Naive thymus-derived CD8-positive, alpha-beta T cell (primary cell): ENCODE measurements around the gene MAP1LC3B2. TPM values are rescaled to one million over a fixed set of nuclear protein-coding genes. Genes with fewer than 3 reads are reported as not detected.

ENCODE experiments used
- ATAC-seq, 2 donors: fragments of 150-1000 bp; cut with Tn5 transposase in 1 of 2; sonication (Bioruptor Pico), chemical (Tn5 transposase) in 1 of 2; 1 replicate in 1 of 2; 2 replicates in 1 of 2; pipeline ENCODE4 v1.10.0; 2021; ENCODE audit warnings: mild to moderate bottlenecking in 2 of 2, moderate library complexity in 2 of 2
- POLR2A ChIA-PET: fragments of 350-600 bp; sonication (Branson Sonifier 250); formaldehyde crosslinking; loops from one replicate; lab custom pipeline; 2021; ENCODE audit warnings: antibody characterized with exemption; lab: Charles Lee
- DNase-seq, 10 donors: peaks; one replicate each; pipeline versions ENCODE4 v3.0.0 to v3.0.0-alpha.2; 2020 to 2022
- H3K27ac Mint-ChIP-seq, 10 donors: one replicate each; pipeline ENCODE4 v1.8.0; 2020 to 2022; ENCODE audit warnings: mild to moderate bottlenecking in 10 of 10, mixed read lengths in 10 of 10, moderate library complexity in 4 of 10, inconsistent platforms in 1 of 10
- H3K27me3 Mint-ChIP-seq, 5 donors: one replicate each; pipeline ENCODE4 v1.8.0; 2021 to 2022; ENCODE audit warnings: mixed read lengths in 5 of 5
- H3K36me3 Mint-ChIP-seq, 3 donors: one replicate each; pipeline ENCODE4 v1.8.0; 2020 to 2022; ENCODE audit warnings: mixed read lengths in 3 of 3, mild to moderate bottlenecking in 2 of 3, inconsistent platforms in 1 of 3
- H3K4me1 Mint-ChIP-seq, 4 donors: one replicate each; pipeline ENCODE4 v1.8.0; 2021 to 2022; ENCODE audit warnings: mixed read lengths in 4 of 4
- H3K4me3 Mint-ChIP-seq, 10 donors: one replicate each; pipeline ENCODE4 v1.8.0; 2020 to 2022; ENCODE audit warnings: mild to moderate bottlenecking in 10 of 10, mixed read lengths in 10 of 10, moderate library complexity in 6 of 10, inconsistent platforms in 1 of 10
- H3K9me3 Mint-ChIP-seq, 9 donors: one replicate each; pipeline ENCODE4 v1.8.0; 2020 to 2022; ENCODE audit warnings: mixed read lengths in 9 of 9, mild to moderate bottlenecking in 3 of 9, inconsistent platforms in 1 of 9, moderate library complexity in 1 of 9
- polyA plus RNA-seq, 3 donors: library from polyadenylated mRNA; unstranded; fragments of 300-500 nt; fragmentation: Illumina TruSeq; gene quantifications; one replicate each; pipeline ENCODE4 v1.2.3, GENCODE V29; 2021
- total RNA-seq, 8 experiments: library from RNA in 2 of 8; stranded (reverse) in 2 of 8; gene quantifications; one replicate each; pipeline ENCODE4 v1.2.3 and lab custom pipeline; 2021 to 2026

MAP1LC3B2 gene
- total and polyA plus RNA-seq, 5 experiments from 2014 or later: 1.1 to 10.3 (median 5.4) TPM

DNA sequence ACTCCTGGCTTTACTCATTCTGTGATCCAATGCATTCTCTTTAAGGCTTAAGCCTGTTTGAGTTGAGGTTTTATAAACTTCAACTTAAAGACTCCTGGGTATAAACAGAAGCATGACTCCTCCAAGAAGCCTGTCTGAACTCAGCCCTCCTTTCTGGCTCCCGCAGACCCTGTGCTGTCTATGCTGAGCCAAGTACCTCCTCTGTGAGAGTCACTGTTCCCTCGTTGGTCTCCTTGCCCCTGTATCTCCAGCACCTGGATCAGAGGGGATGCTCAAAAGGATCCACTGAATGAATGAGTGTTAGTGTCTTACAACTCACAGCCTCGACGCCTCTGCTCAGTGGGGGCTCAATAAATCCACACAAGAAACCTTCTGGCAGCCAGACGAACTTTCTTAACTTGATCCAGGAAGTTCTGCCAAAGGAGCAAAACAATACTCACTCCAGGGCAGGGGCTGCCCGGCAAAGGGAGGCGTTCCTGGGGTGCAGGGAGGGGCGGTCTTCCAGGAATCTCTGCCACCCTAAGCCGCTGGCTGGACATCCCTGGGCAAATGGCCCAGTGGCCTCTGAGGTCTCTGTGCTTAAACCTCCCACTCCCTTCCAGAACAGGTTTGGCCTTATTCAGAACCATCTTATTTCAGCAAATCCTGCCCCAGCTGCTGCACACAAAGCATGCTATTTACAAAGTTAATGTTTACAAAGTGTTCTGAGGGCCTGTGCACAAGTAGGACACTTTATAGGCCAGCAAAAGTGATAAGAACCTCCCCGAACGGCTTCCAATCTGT, 32.9 kb downstream of the MAP1LC3B2 start:
- Mint-ChIP-seq H3K4me3 (peak overlapping the region in 1 of 10 donors; percentile 29), H3K36me3 (no peaks in the 10 kb centered on the region), H3K4me1 (peaks cover 27 to 40% (median 37%) of the 10 kb centered on the region in 4 donors), H3K9me3 (no peaks in the 10 kb centered on the region), H3K27me3 (peaks cover 0 to 2% (median 0%) of the 10 kb centered on the region in 5 donors), H3K27ac (peak overlapping the region; percentile 54 to 89 (median 73))
- ATAC-seq (no peak), DNase-seq (no peak)
- POLR2A ChIA-PET: interaction anchor here (0.6 kb wide), 1 partner anchor 273 kb away, joined by 4 read pairs; no protein-coding TSS in a partner anchor

DNA sequence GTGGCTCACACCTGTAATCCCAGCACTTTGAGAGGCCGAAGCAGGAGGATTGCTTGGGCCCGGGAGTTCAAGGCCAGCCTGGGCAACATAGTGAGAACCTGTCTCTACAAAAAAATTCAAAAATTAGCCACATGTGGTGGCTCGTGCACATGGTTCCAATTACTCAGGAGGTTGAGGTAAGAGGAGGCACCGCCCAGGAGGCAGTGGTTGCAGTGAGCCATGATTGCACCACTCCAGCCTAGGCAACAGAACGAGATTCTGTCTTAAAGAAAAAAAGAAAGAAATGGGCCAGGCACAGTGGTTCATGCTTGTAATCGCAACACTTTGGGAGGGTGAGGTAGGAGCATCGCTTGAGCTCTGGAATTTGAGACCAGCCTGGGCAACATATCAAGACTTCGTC, 33.5 kb downstream of the MAP1LC3B2 start:
- no peak for ATAC-seq
- Mint-ChIP-seq H3K9me3 (no peaks in the 10 kb centered on the region), H3K27ac (peak overlapping the region in 8 of 10 donors; percentile 34 to 81 (median 64)), H3K4me3 (peak overlapping the region in 5 of 10 donors; percentile 16 to 36 (median 29)), H3K36me3 (no peaks in the 10 kb centered on the region), H3K4me1 (peaks cover 27 to 40% (median 37%) of the 10 kb centered on the region in 4 donors), H3K27me3 (no peaks in the 10 kb centered on the region)
- no peak for DNase-seq
- POLR2A ChIA-PET: no interaction called here

DNA sequence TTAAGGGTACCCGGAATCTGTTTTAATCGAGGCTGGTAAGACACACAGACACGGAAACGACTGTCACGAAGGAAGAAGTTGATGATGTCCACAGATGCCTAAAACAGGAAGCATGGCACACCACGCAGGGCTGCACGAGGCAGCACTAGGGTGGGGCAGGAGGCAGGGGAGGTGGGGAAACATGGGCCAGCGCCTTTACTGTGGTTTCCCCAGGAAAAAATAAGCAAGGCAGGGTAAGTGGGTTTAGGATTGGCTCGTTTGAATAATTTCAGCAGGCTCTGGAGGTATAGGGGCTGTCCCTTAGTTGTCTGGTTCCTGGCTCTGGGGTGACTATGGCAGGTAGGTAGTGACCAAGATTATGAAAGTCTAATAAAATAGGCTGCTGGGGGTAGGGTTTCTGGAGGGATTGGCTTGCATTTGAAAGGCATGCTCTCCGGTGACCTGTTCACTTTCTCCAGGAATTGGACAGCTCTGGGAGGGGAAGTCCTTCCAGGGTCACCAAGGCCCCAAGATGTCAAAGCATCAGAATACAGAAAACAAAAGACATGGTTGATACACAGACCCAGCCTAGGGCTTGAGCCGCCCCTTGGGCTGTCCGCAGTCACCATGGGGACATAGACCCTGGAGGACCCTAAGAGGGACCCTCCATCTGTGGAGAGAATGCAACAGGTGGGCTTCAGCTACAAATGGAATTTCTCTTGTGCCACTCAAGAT, 35.3 kb downstream of the MAP1LC3B2 start:
- peak; percentile 95 for ATAC-seq
- H3K27ac Mint-ChIP-seq: peak overlapping the region; percentile 47 to 92 (median 78)
- POLR2A ChIA-PET: interaction anchor here (0.9 to 1.2 kb wide), 2 partner anchors 33 to 36 kb away, joined by 3 read pairs; partner anchors contain the start of gene MAP1LC3B2
- peak overlapping the region; percentile 55 to 80 (median 70) for H3K4me3 Mint-ChIP-seq
- H3K9me3 Mint-ChIP-seq: no peaks in the 10 kb centered on the region
- H3K36me3 Mint-ChIP-seq: no peaks in the 10 kb centered on the region
- peaks cover 30 to 48% (median 38%) of the 10 kb centered on the region in 4 donors for H3K4me1 Mint-ChIP-seq
- no peaks in the 10 kb centered on the region for H3K27me3 Mint-ChIP-seq
- peak; percentile 7 to 77 (median 40) for DNase-seq

DNA sequence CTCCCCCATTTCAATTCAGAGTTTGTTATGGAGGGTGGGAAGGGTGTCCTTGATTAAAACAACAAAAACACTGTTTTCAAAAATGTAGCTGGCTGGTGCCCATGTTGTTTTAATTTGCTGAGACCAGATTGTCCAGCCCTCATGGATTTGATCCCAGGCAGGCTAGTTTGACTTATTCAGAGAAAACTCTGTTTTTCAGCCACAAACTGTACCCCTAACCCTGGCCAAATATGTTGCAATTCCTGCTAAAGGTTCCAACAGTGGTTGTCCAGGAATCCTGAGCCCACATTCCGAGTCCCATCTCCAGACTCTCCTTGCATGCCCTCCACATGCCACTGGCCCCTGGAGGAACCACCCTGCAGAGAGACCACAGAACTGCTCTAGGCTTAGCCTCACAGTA, 36.0 kb downstream of the MAP1LC3B2 start:
- Mint-ChIP-seq H3K4me3 (peak overlapping the region in 1 of 10 donors; percentile 58), H3K27me3 (no peaks in the 10 kb centered on the region), H3K9me3 (no peaks in the 10 kb centered on the region), H3K4me1 (peaks cover 30 to 52% (median 41%) of the 10 kb centered on the region in 4 donors), H3K36me3 (no peaks in the 10 kb centered on the region), H3K27ac (peak overlapping the region in 3 of 10 donors; percentile 72 to 83 (median 79))
- POLR2A ChIA-PET: interaction anchor here (0.9 to 1.2 kb wide), 2 partner anchors 34 to 36 kb away, joined by 3 read pairs; partner anchors contain the start of gene MAP1LC3B2
- ATAC-seq (no peak), DNase-seq (no peak)

DNA sequence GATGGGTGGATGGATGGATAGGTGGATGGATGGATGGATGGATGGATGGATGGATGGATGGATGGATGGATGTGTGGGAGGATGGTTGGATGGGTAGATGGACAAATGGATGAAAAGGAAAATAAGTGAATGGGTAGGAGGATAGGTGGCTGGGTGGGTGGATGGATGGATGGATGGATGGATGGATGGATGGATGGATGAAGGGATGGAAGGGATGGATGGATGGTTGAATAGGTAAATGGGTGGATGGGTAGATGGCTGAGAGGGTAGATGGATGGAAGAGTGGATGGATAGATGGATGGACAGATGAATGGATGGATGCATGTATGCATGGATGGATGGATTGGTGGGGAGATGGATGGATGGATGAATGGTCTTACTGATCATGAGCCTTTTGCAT, 36.5 kb downstream of the MAP1LC3B2 start:
- no peak for DNase-seq
- POLR2A ChIA-PET: interaction anchor here (1.2 kb wide), 1 partner anchor 34 kb away, joined by 3 read pairs; no protein-coding TSS in a partner anchor
- no peaks in the 10 kb centered on the region for H3K9me3 Mint-ChIP-seq
- H3K4me3 Mint-ChIP-seq: peak overlapping the region in 3 of 10 donors; percentile 4 to 46 (median 6)
- H3K4me1 Mint-ChIP-seq: peaks cover 30 to 52% (median 41%) of the 10 kb centered on the region in 4 donors
- no peak for ATAC-seq
- no peaks in the 10 kb centered on the region for H3K27me3 Mint-ChIP-seq
- no peaks in the 10 kb centered on the region for H3K36me3 Mint-ChIP-seq
- H3K27ac Mint-ChIP-seq: peak overlapping the region in 4 of 10 donors; percentile 6 to 83 (median 66)

DNA sequence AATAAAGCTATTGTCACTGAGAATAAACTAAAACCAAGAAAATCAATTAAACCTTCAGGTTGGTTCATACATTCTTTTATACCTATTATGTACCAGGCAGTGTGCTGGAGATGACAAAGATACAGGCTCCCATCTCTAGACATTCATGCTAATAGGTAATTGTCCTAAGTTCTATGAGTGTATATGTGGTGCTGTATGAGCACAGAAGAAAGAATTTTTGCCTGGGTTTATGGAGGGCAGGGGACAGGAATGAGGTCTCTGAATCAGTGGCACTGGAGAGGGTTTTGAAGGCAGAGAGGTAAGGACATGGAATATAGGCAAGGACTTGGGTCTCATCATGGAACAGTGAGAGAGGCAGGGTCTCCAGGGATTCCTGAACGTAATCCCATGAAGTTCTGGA, 38.7 kb downstream of the MAP1LC3B2 start:
- ATAC-seq (no peak), DNase-seq (no peak)
- no peak overlapping the region for H3K4me3 Mint-ChIP-seq
- no peaks in the 10 kb centered on the region for H3K36me3 Mint-ChIP-seq
- no peaks in the 10 kb centered on the region for H3K27me3 Mint-ChIP-seq
- peak overlapping the region in 1 of 10 donors; percentile 32 for H3K27ac Mint-ChIP-seq
- POLR2A ChIA-PET: no interaction called here
- H3K9me3 Mint-ChIP-seq: no peaks in the 10 kb centered on the region
- H3K4me1 Mint-ChIP-seq: peaks cover 20 to 41% (median 28%) of the 10 kb centered on the region in 4 donors

DNA sequence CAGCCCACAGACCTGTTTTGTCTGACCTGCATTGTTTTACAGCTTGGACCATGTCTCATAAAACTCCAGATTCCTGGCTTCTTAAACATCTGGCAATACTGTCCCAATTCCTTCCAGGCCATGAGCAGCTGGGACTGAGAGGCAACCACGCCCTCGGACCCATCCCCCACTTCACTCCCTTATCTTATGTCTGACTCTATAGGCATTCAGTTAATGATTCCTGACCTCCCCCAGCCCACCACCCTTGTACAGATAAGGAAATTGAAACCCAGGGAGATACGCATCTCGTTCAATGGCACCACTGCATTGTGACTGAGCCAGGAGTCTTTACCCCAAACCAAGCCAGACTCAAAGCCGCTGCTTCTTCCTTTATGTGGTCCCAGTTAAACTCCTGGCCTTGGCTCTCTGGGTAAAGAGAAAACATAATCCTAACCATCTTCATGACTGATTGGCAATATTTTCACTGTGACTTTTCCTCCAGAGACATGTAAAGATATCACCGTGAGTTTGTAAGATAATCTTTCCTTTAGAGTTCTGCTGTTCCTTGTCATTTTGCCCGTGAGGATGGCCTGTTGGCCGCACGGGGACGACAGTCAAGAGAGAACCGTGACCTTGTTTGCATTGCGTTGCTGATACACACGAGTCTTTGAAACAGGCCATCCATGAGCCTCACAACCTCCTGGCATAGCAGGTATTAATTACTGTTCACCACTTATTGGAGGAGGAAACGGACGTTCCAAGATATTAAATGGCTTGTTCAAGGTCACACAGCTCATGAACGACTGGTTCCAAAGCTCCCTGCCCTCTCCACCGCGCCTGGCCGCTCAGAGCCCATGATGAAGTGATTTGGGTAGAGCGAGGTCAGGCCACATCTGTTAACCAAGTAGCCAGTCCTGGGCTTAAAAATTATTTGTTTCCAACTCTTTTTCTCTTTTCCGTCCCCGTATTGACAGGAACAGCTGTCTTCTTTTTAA, 39.4 kb downstream of the MAP1LC3B2 start:
- ATAC-seq (no peak), DNase-seq (no peak)
- Mint-ChIP-seq H3K4me3 (no peak overlapping the region), H3K9me3 (no peaks in the 10 kb centered on the region), H3K36me3 (no peaks in the 10 kb centered on the region), H3K27ac (peak overlapping the region in 5 of 10 donors; percentile 22 to 51 (median 32)), H3K27me3 (no peaks in the 10 kb centered on the region), H3K4me1 (peaks cover 20 to 38% (median 26%) of the 10 kb centered on the region in 4 donors)
- POLR2A ChIA-PET: no interaction called here

DNA sequence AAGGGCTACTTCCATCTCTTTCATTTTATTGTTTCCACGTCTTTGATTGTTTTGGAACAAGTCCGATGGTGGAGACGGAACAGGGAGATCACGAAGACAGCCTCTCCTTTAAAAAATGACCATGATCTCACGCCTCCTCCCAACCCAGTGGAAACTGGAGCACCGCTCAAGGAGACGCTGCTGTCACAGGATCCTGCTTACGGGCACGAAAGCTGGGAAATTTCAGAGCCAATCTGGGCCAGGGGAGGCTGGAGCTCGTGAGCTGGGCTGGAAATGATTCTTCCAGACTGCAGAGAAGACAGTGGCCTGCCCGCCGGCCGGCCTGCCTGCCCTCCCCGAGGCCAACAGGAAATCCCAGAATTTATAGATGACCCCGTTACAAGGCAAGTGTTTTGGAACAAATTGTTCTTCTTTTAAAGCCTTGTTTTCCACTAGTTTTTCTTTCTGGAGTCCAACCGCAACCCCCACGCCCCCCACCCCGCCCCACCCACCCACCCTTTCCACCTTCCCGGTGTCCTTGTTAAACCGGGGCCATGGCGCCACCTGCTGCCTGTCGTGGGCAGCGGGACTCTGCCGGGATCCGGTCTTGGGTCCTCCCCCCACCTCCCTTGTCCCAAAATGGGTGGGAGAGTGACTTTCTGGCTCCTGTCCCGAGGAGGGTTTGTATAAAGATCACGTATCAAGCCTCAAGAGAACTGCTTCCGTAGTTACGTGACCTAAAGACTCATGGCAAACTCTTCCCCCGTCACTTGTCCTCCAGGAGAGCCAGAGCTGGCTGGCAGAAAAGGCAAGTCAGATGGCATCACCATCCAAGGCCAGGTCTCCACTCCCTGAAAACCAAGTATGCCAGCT, 40.3 kb downstream of the MAP1LC3B2 start:
- H3K27ac Mint-ChIP-seq: peak overlapping the region in 3 of 10 donors; percentile 28 to 74 (median 32)
- no peaks in the 10 kb centered on the region for H3K9me3 Mint-ChIP-seq
- no peaks in the 10 kb centered on the region for H3K36me3 Mint-ChIP-seq
- DNase-seq (peak; percentile 29 to 79 (median 49)), ATAC-seq (peak; percentile 57 to 78)
- peaks cover 14 to 32% (median 19%) of the 10 kb centered on the region in 4 donors for H3K4me1 Mint-ChIP-seq
- H3K27me3 Mint-ChIP-seq: no peaks in the 10 kb centered on the region
- POLR2A ChIA-PET: interaction anchor here (1.2 kb wide), 1 partner anchor 323 kb away, joined by 9 read pairs; no protein-coding TSS in a partner anchor
- peak overlapping the region in 4 of 10 donors; percentile 14 to 48 (median 25) for H3K4me3 Mint-ChIP-seq

DNA sequence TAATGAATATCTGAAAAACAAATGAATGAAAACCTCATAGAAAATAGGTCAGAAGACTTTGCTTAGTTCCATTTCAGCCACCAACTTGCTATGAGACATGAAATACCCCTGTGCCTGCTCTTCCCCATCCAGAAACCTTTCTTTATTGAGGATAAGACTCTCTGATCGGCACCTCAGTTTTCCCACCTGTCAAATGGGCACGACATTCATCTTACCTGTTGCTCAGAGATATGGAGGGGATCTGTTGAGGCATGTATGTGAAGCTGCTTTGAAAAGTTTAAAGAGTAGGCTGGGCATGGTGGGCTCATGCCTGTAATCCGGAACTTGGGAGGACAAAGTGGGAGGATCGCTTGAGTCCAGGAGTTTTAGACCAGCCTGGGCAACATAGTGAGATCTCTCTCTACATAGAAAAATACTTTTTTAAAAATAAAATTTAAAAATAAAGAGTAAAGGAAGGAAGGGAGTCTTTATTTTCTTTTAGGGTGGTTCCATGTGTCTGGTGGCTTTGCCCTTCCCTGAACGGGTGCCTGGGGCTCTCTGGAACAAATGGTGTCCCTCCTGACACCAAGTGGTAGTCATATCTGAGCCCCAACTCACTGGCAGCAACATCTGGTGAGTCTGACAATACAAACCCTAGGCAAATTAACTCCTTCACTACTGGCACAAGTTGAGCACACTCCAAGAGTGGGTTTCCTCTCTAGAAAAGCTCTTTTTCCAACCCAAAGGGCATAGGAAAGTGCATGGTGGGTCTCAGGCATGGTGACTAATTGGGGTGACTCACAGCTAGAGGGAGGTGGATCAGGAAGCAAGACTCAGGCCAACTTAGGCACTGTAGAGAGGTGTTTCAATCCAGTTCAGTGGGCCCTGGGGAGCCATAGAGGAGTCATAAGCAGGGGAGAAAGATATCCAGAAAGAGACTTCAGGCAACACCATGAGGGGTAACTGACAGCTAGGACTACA, 42.1 kb downstream of the MAP1LC3B2 start:
- Mint-ChIP-seq H3K36me3 (no peaks in the 10 kb centered on the region), H3K9me3 (no peaks in the 10 kb centered on the region), H3K27ac (peak overlapping the region in 1 of 10 donors; percentile 31), H3K27me3 (peaks cover 0 to 2% (median 0%) of the 10 kb centered on the region in 5 donors), H3K4me3 (no peak overlapping the region), H3K4me1 (peaks cover 0 to 18% (median 5%) of the 10 kb centered on the region in 4 donors)
- no peak for ATAC-seq
- POLR2A ChIA-PET: no interaction called here
- no peak for DNase-seq
